Activated T-helper 2 cell treated with anti-CD3 and anti-CD28 coated beads, Interferon-gamma antibody, Interleukin-2, Interleukin-4, amounts not matched to agents 10 μg/mL and 5 μg/mL and 100 μg/mL, durations not matched to agents 14 hours and 24 hours and 36 hours (primary cell): ENCODE measurements around the gene FLVCR2. TPM values are rescaled to one million over a fixed set of nuclear protein-coding genes. Genes with fewer than 3 reads are reported as not detected.

Source experiments
- DNase-seq: peaks from one replicate; pipeline ENCODE4 v3.0.0; 2021; ENCODE audit warnings: low spot score
- H3K27ac Mint-ChIP-seq: one replicate; pipeline ENCODE4 v1.8.0; 2021; ENCODE audit warnings: mixed read lengths
- H3K27me3 Mint-ChIP-seq: one replicate; pipeline ENCODE4 v1.8.0; 2021; ENCODE audit warnings: low read depth, mixed read lengths
- H3K36me3 Mint-ChIP-seq: one replicate; pipeline ENCODE4 v1.8.0; 2021; ENCODE audit warnings: low read depth, mixed read lengths
- H3K4me1 Mint-ChIP-seq: one replicate; pipeline ENCODE4 v1.8.0; 2021; ENCODE audit warnings: low read depth, mixed read lengths
- H3K4me3 Mint-ChIP-seq: one replicate; pipeline ENCODE4 v1.8.0; 2021; ENCODE audit warnings: low read depth, mild to moderate bottlenecking, moderate library complexity, mixed read lengths
- H3K9me3 Mint-ChIP-seq: one replicate; pipeline ENCODE4 v1.8.0; 2021; ENCODE audit warnings: mixed read lengths
- intact Hi-C: fragments of 100-400 bp; cut with micrococcal nuclease; formaldehyde crosslinking; loops from one replicate; pipeline ENCODE4 v1.15.1; 2023
- total RNA-seq: library from RNA; stranded (reverse); gene quantifications from 2 replicates; pipeline ENCODE4 v1.2.3, GENCODE V29; 2022

The FLVCR2 gene
- total RNA-seq, 1 donor from 2014 or later = 3.2 TPM

- intact Hi-C loops = loop anchor here (1.0 to 5.0 kb wide), 2 partner anchors 19 to 296 kb away; no protein-coding TSS in a partner anchor
- Mint-ChIP-seq H3K27ac (peak overlapping the region; percentile 97), H3K36me3 (peaks cover 69% of the 10 kb centered on the region), H3K9me3 (no peaks in the 10 kb centered on the region), H3K4me1 (peaks cover 61% of the 10 kb centered on the region), H3K4me3 (peak overlapping the region; percentile 61), H3K27me3 (no peaks in the 10 kb centered on the region)
- no peak for DNase-seq
These were observed 35.2 kb upstream of the FLVCR2 start for GRCh38 chr14:75543253-75543652.

- H3K27ac Mint-ChIP-seq = peak overlapping the region; percentile 97
- H3K4me1 Mint-ChIP-seq = peaks cover 63% of the 10 kb centered on the region
- H3K36me3 Mint-ChIP-seq = peaks cover 70% of the 10 kb centered on the region
- no peaks in the 10 kb centered on the region for H3K27me3 Mint-ChIP-seq
- H3K9me3 Mint-ChIP-seq = no peaks in the 10 kb centered on the region
- H3K4me3 Mint-ChIP-seq = peak overlapping the region; percentile 61
- no peak for DNase-seq
- intact Hi-C loops = loop anchor here (1.0 to 5.0 kb wide), 2 partner anchors 19 to 296 kb away; no protein-coding TSS in a partner anchor
These were observed 34.6 kb upstream of the FLVCR2 start for GRCh38 chr14:75543786-75544185.

GRCh38 chr14:75545907-75546306 lies 32.5 kb upstream of the FLVCR2 start:
- no peaks in the 10 kb centered on the region for H3K27me3 Mint-ChIP-seq
- peaks cover 57% of the 10 kb centered on the region for H3K4me1 Mint-ChIP-seq
- intact Hi-C loops = no loop called here

GRCh38 chr14:75547552-75548250 lies 30.7 kb upstream of the FLVCR2 start:
- Mint-ChIP-seq H3K4me3 (no peak overlapping the region), H3K36me3 (peaks cover 52% of the 10 kb centered on the region), H3K4me1 (peaks cover 51% of the 10 kb centered on the region), H3K27me3 (no peaks in the 10 kb centered on the region), H3K27ac (peak overlapping the region; percentile 64), H3K9me3 (no peaks in the 10 kb centered on the region)
- intact Hi-C loops = no loop called here
- no peak for DNase-seq

More at GRCh38 chr14:75545907-75546306, 32.5 kb upstream of the FLVCR2 start:
- Mint-ChIP-seq H3K9me3 (no peaks in the 10 kb centered on the region), H3K27ac (peak overlapping the region; percentile 48), H3K36me3 (peaks cover 63% of the 10 kb centered on the region), H3K4me3 (no peak overlapping the region)
- no peak for DNase-seq

- no peaks in the 10 kb centered on the region for H3K9me3 Mint-ChIP-seq
- peak overlapping the region; percentile 64 for H3K27ac Mint-ChIP-seq
- H3K4me1 Mint-ChIP-seq = peaks cover 50% of the 10 kb centered on the region
- intact Hi-C loops = no loop called here
- H3K36me3 Mint-ChIP-seq = peaks cover 52% of the 10 kb centered on the region
- DNase-seq = no peak
- H3K27me3 Mint-ChIP-seq = no peaks in the 10 kb centered on the region
- no peak overlapping the region for H3K4me3 Mint-ChIP-seq
These were observed 29.9 kb upstream of the FLVCR2 start for GRCh38 chr14:75548544-75548943.

- DNase-seq = no peak
- peaks cover 52% of the 10 kb centered on the region for H3K36me3 Mint-ChIP-seq
- H3K4me3 Mint-ChIP-seq = no peak overlapping the region
- no peaks in the 10 kb centered on the region for H3K9me3 Mint-ChIP-seq
- no peaks in the 10 kb centered on the region for H3K27me3 Mint-ChIP-seq
- intact Hi-C loops = no loop called here
- H3K4me1 Mint-ChIP-seq = peaks cover 48% of the 10 kb centered on the region
- H3K27ac Mint-ChIP-seq = peak overlapping the region; percentile 64
These were observed 29.3 kb upstream of the FLVCR2 start for GRCh38 chr14:75549169-75549568.

GRCh38 chr14:75551021-75551420 lies 27.4 kb upstream of the FLVCR2 start:
- intact Hi-C loops = no loop called here

GRCh38 chr14:75553157-75553556 lies 25.3 kb upstream of the FLVCR2 start:
- no peaks in the 10 kb centered on the region for H3K9me3 Mint-ChIP-seq
- no peak for DNase-seq
- H3K27me3 Mint-ChIP-seq = no peaks in the 10 kb centered on the region
- intact Hi-C loops = no loop called here
- H3K36me3 Mint-ChIP-seq = peaks cover 37% of the 10 kb centered on the region
- no peak overlapping the region for H3K27ac Mint-ChIP-seq
- H3K4me1 Mint-ChIP-seq = peaks cover 55% of the 10 kb centered on the region
- H3K4me3 Mint-ChIP-seq = no peak overlapping the region

More at GRCh38 chr14:75551021-75551420, 27.4 kb upstream of the FLVCR2 start:
- Mint-ChIP-seq H3K36me3 (peaks cover 53% of the 10 kb centered on the region), H3K27ac (no peak overlapping the region), H3K27me3 (no peaks in the 10 kb centered on the region), H3K4me1 (peaks cover 56% of the 10 kb centered on the region), H3K4me3 (no peak overlapping the region), H3K9me3 (no peaks in the 10 kb centered on the region)
- DNase-seq = no peak

GRCh38 chr14:75553761-75554364 lies 24.6 kb upstream of the FLVCR2 start:
- intact Hi-C loops = no loop called here
- H3K36me3 Mint-ChIP-seq = peaks cover 30% of the 10 kb centered on the region
- peaks cover 54% of the 10 kb centered on the region for H3K4me1 Mint-ChIP-seq
- DNase-seq = no peak
- H3K27ac Mint-ChIP-seq = no peak overlapping the region
- H3K9me3 Mint-ChIP-seq = no peaks in the 10 kb centered on the region
- no peak overlapping the region for H3K4me3 Mint-ChIP-seq
- no peaks in the 10 kb centered on the region for H3K27me3 Mint-ChIP-seq

GRCh38 chr14:75554482-75554881 lies 23.9 kb upstream of the FLVCR2 start:
- Mint-ChIP-seq H3K27ac (no peak overlapping the region), H3K4me3 (no peak overlapping the region), H3K9me3 (no peaks in the 10 kb centered on the region), H3K36me3 (peaks cover 28% of the 10 kb centered on the region), H3K27me3 (no peaks in the 10 kb centered on the region), H3K4me1 (peaks cover 53% of the 10 kb centered on the region)
- intact Hi-C loops = no loop called here
- DNase-seq = no peak

GRCh38 chr14:75558440-75558839 lies 20.0 kb upstream of the FLVCR2 start:
- Mint-ChIP-seq H3K27me3 (no peaks in the 10 kb centered on the region), H3K4me3 (no peak overlapping the region), H3K9me3 (no peaks in the 10 kb centered on the region), H3K4me1 (peaks cover 62% of the 10 kb centered on the region), H3K27ac (peak overlapping the region; percentile 81), H3K36me3 (peaks cover 24% of the 10 kb centered on the region)
- intact Hi-C loops = no loop called here
- DNase-seq = no peak

GRCh38 chr14:75559045-75559444 lies 19.4 kb upstream of the FLVCR2 start:
- Mint-ChIP-seq H3K27me3 (no peaks in the 10 kb centered on the region), H3K27ac (peak overlapping the region; percentile 99), H3K4me3 (peak overlapping the region; percentile 17), H3K9me3 (no peaks in the 10 kb centered on the region), H3K4me1 (peaks cover 61% of the 10 kb centered on the region), H3K36me3 (peaks cover 24% of the 10 kb centered on the region)
- DNase-seq = no peak
- intact Hi-C loops = no loop called here
